T1000 (cell line): ENCODE data around the gene INSR.

Experiments used
- DNase-seq: peaks from one replicate; lab custom pipeline; 2025; ENCODE audit warnings: mixed read lengths; lab: John Stamatoyannopoulos, UW

The INSR gene

DNA sequence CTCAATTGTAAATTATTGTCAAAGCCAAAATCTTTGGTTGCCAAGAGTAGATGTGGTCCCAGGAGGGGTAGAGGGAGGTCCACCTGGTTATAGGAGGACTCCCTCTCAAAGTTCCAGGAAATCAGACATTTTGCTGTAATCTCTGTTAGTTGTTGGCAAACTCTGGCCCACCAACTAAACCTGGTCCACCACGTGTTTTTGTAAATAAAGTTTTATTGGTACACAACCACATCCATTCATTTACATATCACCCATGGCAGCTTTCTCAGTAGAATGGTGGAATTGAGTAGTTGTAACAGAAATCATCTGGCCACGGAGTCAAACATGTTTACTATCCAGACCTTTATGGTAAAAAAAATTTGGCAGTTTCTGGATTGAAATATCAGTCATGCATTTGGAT, 154.1 kb downstream of the INSR start:
- no peak for DNase-seq

DNA sequence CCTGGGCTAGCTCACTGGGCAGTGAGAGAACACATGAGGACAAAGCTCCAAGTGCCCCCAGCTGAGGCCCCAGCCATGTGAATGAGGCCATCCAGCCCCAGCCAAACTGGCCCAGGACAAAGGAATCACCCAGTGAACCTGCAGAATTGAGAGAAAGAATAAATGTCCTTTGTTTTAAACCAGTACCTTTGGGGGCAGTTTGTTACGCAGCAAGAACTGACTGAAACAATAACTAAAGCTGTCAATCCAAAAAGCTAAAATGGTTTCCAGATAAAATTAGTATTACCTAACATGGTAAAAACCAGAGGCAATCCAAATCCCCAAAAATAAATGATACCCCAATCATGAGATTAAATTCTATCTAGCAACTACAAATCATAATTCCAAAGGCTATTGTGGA, 155.1 kb downstream of the INSR start:
- no peak for DNase-seq

DNA sequence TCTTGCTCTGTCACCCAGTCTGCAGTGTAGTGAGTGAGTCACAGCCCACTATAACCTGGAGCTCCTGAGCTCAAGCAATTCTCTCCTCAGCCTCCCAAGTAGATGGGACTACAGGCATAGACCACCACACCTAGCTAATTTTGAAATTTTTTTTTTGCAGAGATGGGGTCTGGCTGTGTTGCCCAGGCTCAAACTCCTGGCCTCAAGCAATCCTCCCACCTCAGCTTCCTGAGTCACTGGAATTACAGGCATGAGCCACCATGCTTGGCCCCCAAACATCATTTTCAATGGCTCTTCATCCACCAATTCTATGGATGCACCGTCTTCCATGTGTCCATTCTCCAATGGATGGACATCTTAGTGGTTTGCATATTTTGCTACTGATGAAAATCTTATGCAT, 155.8 kb downstream of the INSR start:
- no peak for DNase-seq

DNA sequence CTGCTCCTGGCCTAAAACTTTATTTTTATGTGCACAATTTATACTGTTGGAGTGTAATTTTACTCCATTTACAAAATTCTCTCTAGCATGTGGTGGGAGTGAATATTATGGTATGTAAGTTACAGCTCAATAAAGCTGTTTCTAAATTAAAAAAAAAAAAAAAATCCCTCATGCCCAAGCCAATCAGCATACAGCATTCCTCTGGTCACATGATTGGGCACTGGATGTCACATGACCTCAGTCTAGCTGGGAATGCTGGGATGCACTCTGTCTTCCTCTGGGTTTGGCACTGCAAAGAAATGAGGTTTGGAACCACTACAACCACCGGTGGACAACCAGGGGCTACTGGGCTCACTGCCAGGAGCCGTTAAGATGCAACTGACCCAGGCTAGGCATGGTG, 157.1 kb downstream of the INSR start:
- no peak for DNase-seq

GRCh38 chr19:7132054-7132453, 162.2 kb downstream of the INSR start:
- DNase-seq = no peak

DNA sequence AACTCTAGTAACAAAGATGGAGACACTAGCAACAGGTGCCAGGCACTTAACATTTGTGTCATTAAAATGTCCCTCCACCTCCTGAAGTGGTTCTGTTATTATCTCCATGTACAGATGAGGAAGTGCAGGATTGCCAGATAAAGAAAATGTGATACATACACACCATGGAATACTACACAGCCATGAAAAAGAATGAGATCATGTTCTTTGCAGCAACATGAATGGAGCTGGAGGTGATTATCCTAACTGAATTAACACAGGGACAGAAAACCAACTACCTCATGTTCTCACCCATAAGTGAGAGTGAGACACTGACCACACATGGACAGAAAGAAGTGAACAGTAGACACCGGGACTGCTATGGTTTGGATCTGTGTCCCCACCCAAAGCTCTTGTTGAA, 164.2 kb downstream of the INSR start:
- DNase-seq = no peak

DNA sequence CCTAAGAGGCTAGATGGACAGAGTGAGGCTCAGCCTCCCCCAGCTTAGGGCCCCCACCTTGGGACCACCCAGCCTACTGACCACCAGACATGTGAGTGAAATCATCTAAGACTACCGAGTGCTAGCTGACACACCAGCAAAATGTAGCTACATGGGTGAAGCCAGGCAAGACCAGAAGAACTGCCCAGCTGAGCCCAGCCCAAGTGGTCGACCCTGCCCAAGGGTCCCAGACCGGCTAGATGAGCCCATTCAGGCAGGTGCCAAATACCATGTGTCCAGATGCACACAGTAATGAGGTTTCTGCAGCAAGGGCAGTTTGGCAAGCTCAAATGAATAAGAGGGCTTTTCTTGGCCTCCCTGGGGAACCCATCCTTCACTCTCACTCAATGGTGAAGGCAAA, 168.1 kb downstream of the INSR start:
- DNase-seq = no peak

- no peak for DNase-seq
Measured at GRCh38 chr19:7125221-7125620, 169.0 kb downstream of the INSR start.

- no peak for DNase-seq
Measured at GRCh38 chr19:7124782-7125181, 169.4 kb downstream of the INSR start.

DNA sequence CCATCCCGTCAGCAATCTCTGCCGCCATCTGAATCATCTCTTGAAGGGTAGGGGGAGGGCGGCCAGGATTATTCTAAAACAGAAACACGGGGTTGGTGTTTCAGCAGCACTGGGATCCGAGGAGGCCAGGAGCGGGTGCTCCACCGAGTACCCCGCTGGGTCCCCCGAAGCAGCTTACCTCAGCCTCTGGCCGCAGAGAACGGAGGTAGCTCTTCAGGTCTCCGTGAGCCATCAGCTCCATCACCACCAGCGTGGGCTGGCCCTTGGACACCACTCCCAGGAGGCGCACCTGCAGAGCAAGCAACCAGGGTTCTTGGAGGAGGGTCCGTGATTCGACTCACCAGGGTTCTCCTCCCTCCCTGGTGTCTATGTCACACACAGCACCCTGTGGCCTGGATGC, 171.5 kb downstream of the INSR start:
- DNase-seq = no peak

DNA sequence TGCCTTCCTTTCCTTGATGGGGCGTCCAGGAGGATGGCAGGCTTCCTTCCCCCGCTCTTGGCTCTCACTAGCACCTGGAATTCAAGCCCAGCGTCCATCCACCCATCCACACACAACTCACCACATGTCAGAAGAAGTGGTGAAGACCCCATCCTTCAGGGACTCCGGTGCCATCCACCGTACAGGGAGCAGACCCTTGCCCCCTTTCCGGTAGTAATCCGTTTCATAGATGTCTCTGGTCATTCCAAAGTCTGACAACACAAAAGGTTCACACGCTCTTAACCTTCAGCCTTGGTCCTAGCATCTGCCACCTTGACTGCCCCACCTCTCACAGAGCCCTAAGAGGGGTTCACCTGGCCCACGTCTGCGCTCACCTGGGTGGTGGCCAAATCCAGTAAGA, 173.7 kb downstream of the INSR start:
- no peak for DNase-seq

DNA sequence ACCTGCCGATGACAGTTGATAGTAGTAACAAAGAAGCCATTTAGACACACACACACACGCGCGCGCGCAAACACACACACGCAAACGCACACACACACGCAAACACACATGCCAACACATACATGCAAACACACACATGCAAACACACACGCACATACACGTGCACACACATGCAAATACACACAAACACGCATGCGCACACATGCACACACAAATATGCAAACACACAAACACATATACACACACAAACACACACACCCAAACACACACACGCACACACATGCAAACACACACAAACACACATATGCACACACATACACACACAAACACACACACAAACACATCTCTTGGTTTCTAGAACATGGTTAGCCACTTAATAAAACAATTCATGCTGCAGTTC, 174.6 kb downstream of the INSR start:
- no peak for DNase-seq

DNA sequence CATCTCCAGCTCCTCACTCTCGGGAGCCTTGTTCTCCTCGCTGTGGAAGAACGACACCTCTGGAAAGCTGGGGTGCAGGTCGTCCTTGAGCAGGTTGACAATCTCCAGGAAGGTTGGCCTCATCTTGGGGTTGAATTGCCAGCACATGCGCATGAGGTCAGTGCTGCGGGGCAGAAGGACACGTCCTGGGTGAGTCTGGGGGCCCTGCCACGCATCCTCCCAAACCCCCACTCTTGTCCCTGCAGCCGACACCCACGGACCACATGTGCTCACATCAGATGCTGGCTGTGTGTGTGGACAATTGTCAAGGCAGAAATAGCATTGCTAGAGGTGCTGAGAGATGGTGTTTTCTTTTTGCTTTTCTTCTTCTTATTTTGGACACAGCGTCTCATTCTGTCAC, 177.0 kb downstream of the INSR start:
- DNase-seq = no peak

DNA sequence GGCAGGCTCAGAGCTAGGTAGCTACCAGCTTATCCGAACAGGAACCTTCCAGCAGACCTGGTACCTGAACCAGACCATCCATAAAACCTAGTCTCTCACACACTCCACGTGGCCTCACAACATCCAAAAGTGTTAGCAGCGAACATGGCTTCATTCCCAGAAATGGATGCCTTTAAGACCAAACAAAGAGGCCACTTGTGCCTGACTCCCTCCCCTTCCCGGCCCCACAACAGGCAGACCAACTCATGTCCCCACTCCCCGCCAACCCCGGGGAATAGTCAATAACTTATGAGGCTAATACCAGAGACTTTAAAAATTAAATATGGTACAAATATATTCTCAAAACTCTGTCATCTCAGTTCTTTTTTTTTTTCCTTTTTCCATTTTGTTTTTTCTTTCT, 178.5 kb downstream of the INSR start:
- no peak for DNase-seq

GRCh38 chr19:7113233-7113632, 181.0 kb downstream of the INSR start:
- DNase-seq = no peak

DNA sequence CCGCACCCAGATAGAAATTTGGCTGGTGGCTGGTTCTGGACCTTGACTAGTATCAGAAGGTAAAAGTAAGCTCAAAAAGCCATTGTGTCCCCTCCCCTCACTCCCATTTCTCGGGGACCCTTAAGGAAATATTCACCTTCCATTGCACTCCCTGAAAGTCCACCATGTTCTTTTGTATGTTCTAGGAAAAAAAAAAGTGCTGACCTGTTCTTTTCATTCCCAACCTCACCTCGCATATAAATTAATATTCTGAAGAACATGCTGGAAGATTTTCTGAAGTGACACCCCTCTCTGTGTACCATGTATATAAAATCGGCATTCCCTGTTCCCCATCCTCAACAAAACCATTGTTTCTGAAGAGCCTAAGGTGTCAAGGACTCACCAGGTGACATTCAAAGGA, 181.5 kb downstream of the INSR start:
- no peak for DNase-seq

GRCh38 chr19:7109678-7110289, 184.4 kb downstream of the INSR start:
- DNase-seq = no peak

DNA sequence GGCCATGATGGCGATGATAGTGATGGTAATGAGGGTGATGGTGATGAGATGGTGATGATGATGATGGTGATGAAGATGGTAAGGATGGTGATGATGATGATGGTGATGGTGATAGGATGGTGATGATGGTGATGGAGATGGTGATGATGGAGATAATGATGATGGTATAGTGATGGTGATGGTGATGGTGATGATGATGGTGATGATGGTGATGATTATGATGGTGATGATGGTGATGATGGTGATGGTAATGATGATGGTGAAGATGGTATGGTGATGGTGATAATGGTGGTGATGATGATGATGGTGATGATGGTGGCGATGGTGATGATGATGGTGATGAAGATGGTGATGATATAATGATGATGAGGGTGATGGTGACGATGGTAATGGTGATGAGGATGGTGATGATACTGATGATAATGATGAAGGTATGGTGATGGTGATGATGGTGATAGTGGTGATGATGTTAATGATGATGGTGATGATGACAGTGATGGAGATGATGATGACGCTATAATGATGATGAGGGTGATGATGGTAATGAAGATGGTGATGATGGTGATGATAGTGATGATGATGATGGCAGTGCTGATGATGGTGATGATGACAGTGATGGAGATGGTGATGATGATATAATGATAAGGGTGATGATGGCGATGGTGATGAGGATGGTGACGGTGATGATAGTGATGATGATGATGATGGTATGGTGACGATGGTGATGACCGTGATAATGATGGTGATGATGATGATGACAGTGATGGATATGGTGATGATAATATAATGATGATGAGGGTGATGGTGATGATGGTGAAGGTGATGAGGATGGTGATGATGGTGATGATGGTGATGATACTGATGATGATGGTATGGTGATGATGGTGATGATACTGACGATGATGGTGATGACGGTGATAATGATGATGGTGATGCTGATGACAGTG, 187.2 kb downstream of the INSR start:
- DNase-seq = no peak

GRCh38 chr19:7104747-7105447, 189.3 kb downstream of the INSR start:
- DNase-seq = no peak

DNA sequence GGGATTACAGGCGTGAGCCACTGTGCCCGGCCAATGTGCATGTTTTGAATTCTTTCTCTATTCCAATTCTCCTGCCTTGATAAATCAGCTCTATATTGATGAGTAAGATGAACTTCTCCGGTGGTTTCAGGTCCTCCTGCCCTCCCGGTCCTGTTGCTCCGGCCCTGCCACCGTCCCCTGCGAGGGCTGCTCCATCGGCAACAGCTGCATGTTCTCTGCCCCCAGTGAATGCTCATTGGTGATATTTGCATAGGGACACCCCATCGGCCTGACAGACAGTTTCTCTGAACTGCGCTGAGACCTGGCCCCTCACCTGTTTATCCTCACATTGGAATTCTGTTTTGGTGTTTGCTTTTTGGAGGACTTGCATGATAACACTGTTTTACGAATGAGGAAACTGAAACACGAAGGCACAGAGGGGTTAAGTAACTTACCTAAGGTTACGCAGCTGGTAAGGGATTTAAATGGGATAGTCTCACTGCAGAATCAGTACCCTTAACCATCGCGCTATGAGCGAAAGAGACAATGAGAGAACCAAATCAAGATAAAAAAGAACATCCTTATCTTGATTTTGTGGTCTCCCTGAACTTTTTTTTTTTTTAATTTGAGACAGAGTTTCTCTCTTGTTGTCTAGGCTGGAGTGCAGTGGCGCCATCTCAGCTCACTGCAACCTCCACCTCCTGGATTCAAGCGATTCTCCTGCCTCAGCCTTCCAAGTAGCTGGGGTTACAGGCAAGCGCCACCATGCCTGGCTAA, 192.5 kb downstream of the INSR start:
- no peak for DNase-seq

DNA sequence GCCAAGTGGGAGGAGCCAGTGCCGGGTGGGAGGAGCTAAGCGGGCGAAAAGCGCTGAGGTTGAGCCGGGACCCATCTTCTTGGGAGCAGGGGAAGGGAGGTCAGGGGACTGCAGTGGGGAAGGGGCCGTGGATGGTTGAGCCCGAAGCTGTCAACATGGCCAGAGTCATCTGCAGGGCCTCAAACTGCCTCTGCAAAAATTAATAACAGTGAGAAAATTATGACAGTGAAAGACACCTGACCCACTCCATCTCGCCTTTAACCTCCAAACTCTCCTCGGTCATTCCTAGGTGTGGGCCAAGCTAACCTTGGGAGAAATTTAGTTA, 194.7 kb downstream of the INSR start:
- DNase-seq = no peak
